ENCODE results near the gene ZC3H18.
A peak's percentile ranks its signal among the peaks of the same experiment; 100 is the strongest.

Gene ZC3H18

GRCh38 chr16:88658714-88659113, 88.5 kb downstream of the ZC3H18 start:
- Histone ChIP-seq H3K36me3 (peaks cover 16% of the 10 kb centered on the region), H3K9me3 (no peaks in the 10 kb centered on the region), H3K27me3 (no peaks in the 10 kb centered on the region), H3K4me1 (no peaks in the 10 kb centered on the region), H3K4me3 (ENCODE audit: low read depth, low read length) (no peak overlapping the region)
- TF ChIP-seq, protein P1, sequence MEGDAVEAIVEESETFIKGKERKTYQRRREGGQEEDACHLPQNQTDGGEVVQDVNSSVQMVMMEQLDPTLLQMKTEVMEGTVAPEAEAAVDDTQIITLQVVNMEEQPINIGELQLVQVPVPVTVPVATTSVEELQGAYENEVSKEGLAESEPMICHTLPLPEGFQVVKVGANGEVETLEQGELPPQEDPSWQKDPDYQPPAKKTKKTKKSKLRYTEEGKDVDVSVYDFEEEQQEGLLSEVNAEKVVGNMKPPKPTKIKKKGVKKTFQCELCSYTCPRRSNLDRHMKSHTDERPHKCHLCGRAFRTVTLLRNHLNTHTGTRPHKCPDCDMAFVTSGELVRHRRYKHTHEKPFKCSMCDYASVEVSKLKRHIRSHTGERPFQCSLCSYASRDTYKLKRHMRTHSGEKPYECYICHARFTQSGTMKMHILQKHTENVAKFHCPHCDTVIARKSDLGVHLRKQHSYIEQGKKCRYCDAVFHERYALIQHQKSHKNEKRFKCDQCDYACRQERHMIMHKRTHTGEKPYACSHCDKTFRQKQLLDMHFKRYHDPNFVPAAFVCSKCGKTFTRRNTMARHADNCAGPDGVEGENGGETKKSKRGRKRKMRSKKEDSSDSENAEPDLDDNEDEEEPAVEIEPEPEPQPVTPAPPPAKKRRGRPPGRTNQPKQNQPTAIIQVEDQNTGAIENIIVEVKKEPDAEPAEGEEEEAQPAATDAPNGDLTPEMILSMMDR (IDR thresholded peaks at IDR 0.05; ENCODE audit: low read depth, low read length): no peak
- DNase-seq: no peak

DNA sequence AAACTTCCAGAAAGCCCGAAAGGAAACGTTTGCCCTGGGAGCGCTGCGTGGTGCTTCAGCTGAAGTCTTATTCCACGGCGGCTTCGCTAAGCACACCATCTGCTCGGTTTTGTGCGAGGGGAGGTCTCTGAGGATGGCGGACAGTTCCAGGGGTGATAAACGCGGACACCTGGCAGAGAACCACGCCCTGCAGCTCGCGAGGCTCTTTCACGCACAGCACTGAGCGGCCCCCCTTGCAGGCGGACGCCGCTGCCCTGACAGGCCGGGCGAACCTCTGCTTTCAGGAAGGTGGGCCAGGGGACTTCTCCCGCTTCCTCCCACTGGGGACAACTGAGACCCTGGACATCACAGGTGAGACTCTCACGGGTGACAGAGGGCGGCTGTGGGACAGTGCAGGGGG, 89.0 kb downstream of the ZC3H18 start:
- no peak for DNase-seq
- no peaks in the 10 kb centered on the region for H3K27me3 ChIP-seq
- H3K36me3 ChIP-seq: peaks cover 16% of the 10 kb centered on the region
- no peak overlapping the region for H3K4me3 ChIP-seq (ENCODE audit: low read depth, low read length)
- no peaks in the 10 kb centered on the region; the same call in 1 of the 2 replicates for H3K4me1 ChIP-seq
- H3K9me3 ChIP-seq: no peaks in the 10 kb centered on the region
- TF ChIP-seq, protein P1 (IDR thresholded peaks at IDR 0.05; ENCODE audit: low read depth, low read length): no peak

GRCh38 chr16:88661468-88661867, 91.3 kb downstream of the ZC3H18 start:
- no peaks in the 10 kb centered on the region for H3K27me3 ChIP-seq
- TF ChIP-seq, protein P1 (IDR thresholded peaks at IDR 0.05; ENCODE audit: low read depth, low read length): no peak
- DNase-seq: no peak
- peaks cover 6% of the 10 kb centered on the region; the same call in 1 of the 2 replicates for H3K36me3 ChIP-seq
- H3K4me1 ChIP-seq: no peaks in the 10 kb centered on the region; the same call in 1 of the 2 replicates
- H3K4me3 ChIP-seq (ENCODE audit: low read depth, low read length): no peak overlapping the region; the same call in 1 of the 2 replicates
- no peaks in the 10 kb centered on the region for H3K9me3 ChIP-seq

DNA sequence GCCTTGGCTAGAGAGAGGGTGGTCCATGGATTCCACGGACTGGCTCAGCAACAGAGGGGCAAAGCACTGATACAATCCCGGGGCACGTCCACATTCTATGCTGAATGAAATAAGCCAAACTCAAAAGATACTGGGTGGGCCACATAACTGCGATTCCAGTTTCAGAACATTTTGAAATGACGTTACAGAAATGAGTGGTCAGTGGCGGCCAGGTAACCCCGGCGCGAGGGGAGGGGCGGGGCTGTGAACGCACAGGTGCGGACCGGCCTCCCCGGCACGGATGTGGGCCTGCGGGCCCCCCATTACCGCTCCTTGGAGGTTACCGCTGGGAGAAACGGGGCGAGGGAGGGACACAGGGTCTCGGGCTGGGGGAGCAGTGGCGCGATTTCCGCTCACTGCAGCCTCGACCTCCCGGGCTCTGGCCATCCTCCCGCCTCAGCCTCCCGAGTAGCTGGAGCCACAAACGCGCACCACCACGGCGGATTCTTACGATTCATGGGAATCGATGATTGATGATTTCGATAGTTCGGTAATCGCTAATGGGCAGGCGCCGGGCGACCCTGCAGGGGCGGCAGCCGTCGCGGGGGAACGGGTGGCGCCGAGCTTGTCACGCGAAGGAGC, 92.1 kb downstream of the ZC3H18 start:
- TF ChIP-seq, protein P1 (IDR thresholded peaks at IDR 0.05; ENCODE audit: low read depth, low read length): no peak
- DNase-seq: no peak
- no peaks in the 10 kb centered on the region; the same call in 1 of the 2 replicates for H3K4me1 ChIP-seq
- H3K27me3 ChIP-seq: no peaks in the 10 kb centered on the region
- H3K9me3 ChIP-seq: no peaks in the 10 kb centered on the region
- peak overlapping the region; percentile 85 for H3K4me3 ChIP-seq (ENCODE audit: low read depth, low read length)
- H3K36me3 ChIP-seq: peaks cover under 1% of the 10 kb centered on the region; the same call in 1 of the 2 replicates

- Histone ChIP-seq H3K9me3 (no peaks in the 10 kb centered on the region), H3K27me3 (no peaks in the 10 kb centered on the region), H3K36me3 (no peaks in the 10 kb centered on the region), H3K4me1 (no peaks in the 10 kb centered on the region; the same call in 1 of the 2 replicates), H3K4me3 (ENCODE audit: low read depth, low read length) (peak within 1 kb of the TSS; percentile 85)
- TF ChIP-seq, protein P1 (IDR thresholded peaks at IDR 0.05; ENCODE audit: low read depth, low read length): no peak
- DNase-seq: peak; percentile 98
These were observed 92.8 kb downstream of the ZC3H18 start, which contains the start of gene MVD for GRCh38 chr16:88662843-88663606. Gene MVD (minus strand): TSS chr16:88663091. CDS start chr16:88663080, 11 bp downstream.

GRCh38 chr16:88665148-88665547, 94.9 kb downstream of the ZC3H18 start:
- Histone ChIP-seq H3K4me1 (no peaks in the 10 kb centered on the region; the same call in 1 of the 2 replicates), H3K36me3 (no peaks in the 10 kb centered on the region), H3K9me3 (no peaks in the 10 kb centered on the region), H3K27me3 (no peaks in the 10 kb centered on the region), H3K4me3 (ENCODE audit: low read depth, low read length) (no peak overlapping the region)
- TF ChIP-seq, protein P1 (IDR thresholded peaks at IDR 0.05; ENCODE audit: low read depth, low read length): no peak
- no peak for DNase-seq
